GM23248 (cell line): ENCODE results near the gene GCN1. TPM values are rescaled to one million over a fixed set of nuclear protein-coding genes. Genes with fewer than 3 reads are reported as not detected.

Experiments
- DNase-seq: peaks from one replicate; pipeline ENCODE4 v3.0.0-alpha.2; 2015
- H2AFZ ChIP-seq: fragments of 200-600 bp; sonication (generic); 2 replicates; pipeline ENCODE4 v1.6.1; 2016; ENCODE audit warnings: antibody characterized with exemption
- H3F3A ChIP-seq: fragments of 200-600 bp; sonication (generic); 2 replicates; pipeline ENCODE4 v1.6.1; 2016; ENCODE audit warnings: mild to moderate bottlenecking, antibody characterized with exemption, mixed run types; ENCODE audit not compliant: insufficient read depth
- H3K27ac ChIP-seq: fragments of 200-600 bp; sonication (generic); 2 replicates; pipeline ENCODE4 v1.5.1; 2016; ENCODE audit warnings: mild to moderate bottlenecking
- H3K27me3 ChIP-seq: fragments of 200-600 bp; sonication (generic); replicated peaks from 2 replicates; pipeline ENCODE4 v1.6.1; 2016; ENCODE audit warnings: mild to moderate bottlenecking; ENCODE audit not compliant: insufficient read depth
- H3K36me3 ChIP-seq: fragments of 200-600 bp; sonication (generic); 2 replicates; pipeline ENCODE4 v1.6.1; 2016; ENCODE audit warnings: low read depth, mild to moderate bottlenecking
- H3K4me1 ChIP-seq: fragments of 200-600 bp; sonication (generic); 2 replicates; pipeline ENCODE4 v1.6.1; 2016; ENCODE audit warnings: mild to moderate bottlenecking; ENCODE audit not compliant: insufficient read depth
- H3K4me2 ChIP-seq: fragments of 200-600 bp; sonication (generic); one replicate; pipeline ENCODE4 v1.6.1; 2016; ENCODE audit warnings: mild to moderate bottlenecking; ENCODE audit not compliant: unreplicated experiment
- H3K4me3 ChIP-seq: fragments of 200-600 bp; sonication (generic); 2 replicates; pipeline ENCODE4 v1.5.1; 2016; ENCODE audit warnings: mild to moderate bottlenecking
- H3K79me2 ChIP-seq: fragments of 200-600 bp; sonication (generic); 2 replicates; pipeline ENCODE4 v1.6.1; 2016; ENCODE audit warnings: mild to moderate bottlenecking; ENCODE audit not compliant: insufficient read depth
- H3K9ac ChIP-seq: fragments of 200-600 bp; sonication (generic); 2 replicates; pipeline ENCODE4 v1.6.1; 2016; ENCODE audit warnings: mild to moderate bottlenecking
- H3K9me2 ChIP-seq: fragments of 200-600 bp; sonication (generic); 2 replicates; pipeline ENCODE4 v1.6.1; 2016; ENCODE audit warnings: mixed run types, mild to moderate bottlenecking, moderate library complexity; ENCODE audit not compliant: insufficient read depth
- H3K9me3 ChIP-seq: fragments of 200-600 bp; sonication (generic); one replicate; pipeline ENCODE4 v1.6.1; 2017; ENCODE audit warnings: low read depth
- H4K20me1 ChIP-seq: fragments of 200-600 bp; sonication (generic); 2 replicates; pipeline ENCODE4 v1.6.0; 2016; ENCODE audit not compliant: insufficient read depth
- EZH2 ChIP-seq: fragments of 200-600 bp; sonication (generic); IDR thresholded peaks from 2 replicates; pipeline ENCODE4 v1.6.1; 2018; ENCODE audit warnings: antibody characterized with exemption, mild to moderate bottlenecking; ENCODE audit not compliant: insufficient read depth, poor library complexity, severe bottlenecking
- EZH2phosphoT487 ChIP-seq: fragments of 200-600 bp; sonication (generic); IDR thresholded peaks from 2 replicates; pipeline ENCODE4 v1.6.1; 2018; ENCODE audit warnings: antibody characterized with exemption, moderate library complexity, mild to moderate bottlenecking, low read depth; ENCODE audit not compliant: insufficient read depth
- WGBS, 2 experiments: methylation state at CpG; one replicate each; pipeline ENCODE4 v1.1.6; 2015 to 2017; ENCODE audit warnings: low lambda C conversion rate in 2 of 2, low coverage in 1 of 2; ENCODE audit errors: missing lambda C conversion rate in 2 of 2; 5-methylcytosine and 5-hydroxymethylcytosine counted together
- in situ Hi-C: fragments of 300-500 bp; cut with MboI; formaldehyde crosslinking; loops from 2 replicates; pipeline ENCODE4 v1.15.0; 2020
- polyA plus RNA-seq: library from polyadenylated mRNA; unstranded; fragments of >200 nt; fragmentation: Nextera tagmentation; extraction: Ambion mirVana; gene quantifications from 2 replicates; pipeline ENCODE4 v1.2.1, GENCODE V29; 2016
- total RNA-seq: library from RNA; depleted of rRNA; stranded (reverse); fragments of >200 nt; shearing (Covaris generic); gene quantifications from 2 replicates; pipeline ENCODE4 v1.2.3, GENCODE V29; 2014

The GCN1 gene
- total and polyA plus RNA-seq, 2 experiments from 2014 or later, result 24.2 to 74.8 TPM

DNA sequence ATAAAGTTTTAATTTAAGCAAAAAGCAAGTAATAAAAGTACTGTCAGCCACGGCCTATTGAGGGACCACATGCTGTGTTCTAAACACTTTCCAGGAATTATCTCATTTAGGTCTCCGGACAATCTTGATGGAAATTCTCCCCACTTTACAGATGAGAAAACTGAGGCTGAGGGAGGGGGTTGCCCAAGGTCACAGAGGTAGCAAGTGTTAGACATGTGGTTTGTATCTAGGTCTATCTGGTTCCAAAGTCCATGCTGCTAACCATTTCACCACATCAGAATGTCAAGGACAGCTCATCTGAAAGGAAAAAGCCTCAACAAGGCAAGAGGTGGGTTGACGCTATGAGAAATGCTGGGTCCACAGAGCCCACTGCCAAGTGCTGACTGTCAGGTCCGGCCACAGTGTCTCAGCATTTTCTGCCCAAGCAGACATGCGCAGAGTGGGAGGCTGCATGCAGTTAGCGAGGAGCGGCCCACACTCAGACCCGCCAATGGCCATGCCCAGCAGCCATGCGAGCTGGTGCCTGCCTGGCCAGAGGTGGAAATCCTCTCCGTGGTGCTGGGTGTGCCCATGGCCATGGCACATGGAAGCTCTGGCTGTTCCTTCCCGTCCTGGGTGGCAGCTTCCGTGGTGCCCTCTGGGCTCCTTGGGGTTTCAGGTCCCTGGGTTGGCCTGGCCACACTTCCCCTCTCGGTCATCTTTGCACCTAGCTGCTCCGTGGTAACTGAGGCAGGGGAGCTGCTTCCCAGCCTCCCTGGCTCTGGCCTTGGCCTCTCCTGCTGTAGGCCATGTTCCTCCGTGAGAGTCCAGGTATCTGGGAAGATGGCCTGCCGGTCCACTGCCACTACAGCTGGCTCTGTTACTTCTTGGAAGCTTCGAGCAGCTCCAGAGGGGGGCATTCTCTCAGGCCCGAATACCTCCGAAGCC lies 24.4 kb upstream of the GCN1 start:
- no peak overlapping the region for H3K4me3 ChIP-seq
- in situ Hi-C loops, result no loop called here
- WGBS, 2 experiments, result 89 to 92% methylated on average over 19 of the region's 19 CpGs
- peaks cover 13% of the 10 kb centered on the region for H3F3A ChIP-seq
- H3K27me3 ChIP-seq, result no peaks in the 10 kb centered on the region
- H4K20me1 ChIP-seq, result no peaks in the 10 kb centered on the region
- H3K9me3 ChIP-seq, result no peaks in the 10 kb centered on the region
- H3K9me2 ChIP-seq, result no peaks in the 10 kb centered on the region
- H3K4me2 ChIP-seq, result no peak overlapping the region
- no peak for DNase-seq
- H2AFZ ChIP-seq, result no peak overlapping the region
- H3K27ac ChIP-seq, result no peak overlapping the region
- no peak overlapping the region for H3K9ac ChIP-seq
- TF ChIP-seq EZH2, result no peak
- no peak for TF ChIP-seq EZH2phosphoT487
- peaks cover 100% of the 10 kb centered on the region for H3K79me2 ChIP-seq
- H3K36me3 ChIP-seq, result peaks cover 50% of the 10 kb centered on the region
- H3K4me1 ChIP-seq, result no peaks in the 10 kb centered on the region

DNA sequence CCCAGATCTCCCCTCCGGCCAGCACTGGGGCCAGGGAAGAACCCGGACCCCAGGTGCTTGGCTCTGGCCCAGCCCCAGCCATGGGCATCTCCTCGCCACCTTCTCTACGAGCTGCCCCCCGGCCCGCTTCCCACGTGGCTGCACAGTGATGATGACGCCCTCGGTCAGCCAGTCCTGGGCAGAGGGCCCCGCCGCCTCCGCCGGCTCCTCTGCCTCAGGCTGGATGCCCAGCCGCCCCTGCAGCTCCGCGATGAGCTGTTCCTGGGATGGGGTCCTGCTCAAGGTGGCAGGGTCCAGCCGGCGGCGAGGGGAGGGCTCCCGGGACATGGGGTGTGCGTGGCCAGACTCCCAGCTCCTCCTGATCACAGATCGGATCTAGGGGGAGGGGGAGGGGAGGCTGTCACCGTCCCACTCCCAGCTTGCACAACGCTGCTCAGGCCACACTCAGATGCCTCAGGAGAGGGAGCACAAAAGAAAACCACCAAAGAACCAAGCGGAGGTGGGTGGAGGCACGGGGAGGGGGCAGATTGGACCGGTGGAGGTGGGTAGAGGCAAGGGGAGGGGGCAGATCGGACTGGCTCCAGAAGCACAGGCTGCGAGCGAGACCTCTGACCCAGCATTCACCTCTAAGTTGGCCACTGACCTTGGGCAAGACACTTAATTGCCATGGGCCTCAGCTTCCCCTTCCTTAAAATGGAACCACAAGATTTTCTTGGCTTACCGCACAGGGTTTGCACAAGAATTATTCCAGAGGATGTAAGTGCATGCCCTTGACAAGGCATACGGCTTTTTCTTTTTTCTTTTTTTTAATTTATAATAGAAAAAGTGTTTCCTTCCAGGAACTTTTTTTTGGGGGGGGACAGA lies 22.5 kb upstream of the GCN1 start:
- no peaks in the 10 kb centered on the region for H3K27me3 ChIP-seq
- in situ Hi-C loops, result no loop called here
- no peak overlapping the region for H3K4me2 ChIP-seq
- no peaks in the 10 kb centered on the region for H3K9me2 ChIP-seq
- H3K9me3 ChIP-seq, result no peaks in the 10 kb centered on the region
- no peaks in the 10 kb centered on the region for H4K20me1 ChIP-seq
- H3F3A ChIP-seq, result peaks cover 14% of the 10 kb centered on the region
- H3K4me1 ChIP-seq, result no peaks in the 10 kb centered on the region
- peaks cover 55% of the 10 kb centered on the region for H3K36me3 ChIP-seq
- H3K27ac ChIP-seq, result no peak overlapping the region
- no peak for DNase-seq
- TF ChIP-seq EZH2phosphoT487, result no peak
- TF ChIP-seq EZH2, result no peak
- H3K79me2 ChIP-seq, result peaks cover 97% of the 10 kb centered on the region
- no peak overlapping the region for H2AFZ ChIP-seq
- 89 to 91% methylated on average over 28 to 32 of the region's 32 CpGs for WGBS, 2 experiments
- H3K4me3 ChIP-seq, result no peak overlapping the region
- H3K9ac ChIP-seq, result no peak overlapping the region

GRCh38 chr12:120215766-120216735 lies 21.5 kb upstream of the GCN1 start:
- Histone ChIP-seq H3K9ac (no peak overlapping the region), H3K9me2 (no peaks in the 10 kb centered on the region), H3K27ac (no peak overlapping the region), H3K27me3 (no peaks in the 10 kb centered on the region), H3K4me1 (no peaks in the 10 kb centered on the region), H4K20me1 (no peaks in the 10 kb centered on the region), H3K36me3 (peaks cover 52% of the 10 kb centered on the region), H3F3A (peaks cover 20% of the 10 kb centered on the region), H3K79me2 (peaks cover 97% of the 10 kb centered on the region), H2AFZ (no peak overlapping the region), H3K4me3 (no peak overlapping the region), H3K9me3 (no peaks in the 10 kb centered on the region), H3K4me2 (no peak overlapping the region)
- 85 to 92% methylated on average over 21 to 23 of the region's 23 CpGs for WGBS, 2 experiments
- no peak for DNase-seq
- TF ChIP-seq EZH2phosphoT487 (no peak), EZH2 (no peak)
- in situ Hi-C loops, result no loop called here
